Smooth muscle cell (in vitro differentiated cells): Measurements from ENCODE around the gene FBXO27. TPM values are rescaled to one million over a fixed set of nuclear protein-coding genes. Genes with fewer than 3 reads are reported as not detected.

Source experiments
- DNase-seq: peaks from one replicate; lab custom pipeline; 2025; ENCODE audit not compliant: unreplicated experiment; lab: John Stamatoyannopoulos, UW
- H2AFZ ChIP-seq: fragments of 200-600 bp; sonication (generic); 2 replicates; pipeline ENCODE4 v1.6.0; 2016; ENCODE audit warnings: antibody characterized with exemption, low read depth, mild to moderate bottlenecking
- H3F3A ChIP-seq: fragments of 200-600 bp; sonication (generic); 2 replicates; pipeline ENCODE4 v1.6.0; 2017; ENCODE audit warnings: antibody characterized with exemption, low read depth
- H3K27ac ChIP-seq: fragments of 200-600 bp; sonication (generic); 2 replicates; pipeline ENCODE4 v1.5.1; 2016; ENCODE audit warnings: low read depth, mild to moderate bottlenecking
- H3K27me3 ChIP-seq: fragments of 200-600 bp; sonication (generic); 2 replicates; pipeline ENCODE4 v1.6.1; 2016; ENCODE audit warnings: low read depth, mild to moderate bottlenecking
- H3K36me3 ChIP-seq: fragments of 200-600 bp; sonication (generic); 2 replicates; pipeline ENCODE4 v1.5.1; 2016; ENCODE audit warnings: low read depth
- H3K4me1 ChIP-seq: fragments of 200-600 bp; sonication (generic); 2 replicates; pipeline ENCODE4 v1.5.1; 2016; ENCODE audit warnings: low read depth
- H3K4me2 ChIP-seq: fragments of 200-600 bp; sonication (generic); 2 replicates; pipeline ENCODE4 v1.6.0; 2016; ENCODE audit warnings: mild to moderate bottlenecking
- H3K4me3 ChIP-seq: fragments of 200-600 bp; sonication (generic); 2 replicates; pipeline ENCODE4 v1.5.1; 2016; ENCODE audit warnings: mild to moderate bottlenecking
- H3K79me2 ChIP-seq: fragments of 200-600 bp; sonication (generic); 2 replicates; pipeline ENCODE4 v1.6.0; 2016; ENCODE audit warnings: low read depth, mild to moderate bottlenecking
- H3K9ac ChIP-seq: fragments of 200-600 bp; sonication (generic); 2 replicates; pipeline ENCODE4 v1.6.0; 2016; ENCODE audit warnings: low read depth
- H3K9me3 ChIP-seq: fragments of 200-600 bp; sonication (generic); replicated peaks from 2 replicates; pipeline ENCODE4 v1.5.1; 2016; ENCODE audit warnings: low read depth
- H4K20me1 ChIP-seq: fragments of 200-600 bp; sonication (generic); 2 replicates; pipeline ENCODE4 v1.6.0; 2016; ENCODE audit warnings: low read depth
- WGBS: methylation state at CpG from one replicate; pipeline ENCODE4 v1.1.7; 2016; ENCODE audit warnings: low lambda C conversion rate; 5-methylcytosine and 5-hydroxymethylcytosine counted together
- polyA plus RNA-seq: library from polyadenylated mRNA; unstranded; fragments of >200 nt; fragmentation: Nextera tagmentation; extraction: Ambion mirVana; gene quantifications from 2 replicates; pipeline ENCODE4 v1.2.1, GENCODE V29; 2016
- total RNA-seq: library from RNA; depleted of rRNA; stranded (reverse); fragments of >200 nt; gene quantifications from 2 replicates; pipeline ENCODE4 v1.2.3, GENCODE V29; 2014
- TF ChIP-seq, protein P1 (sequence below): fragments of 200-600 bp; sonication (generic); IDR thresholded peaks from 2 replicates; pipeline ENCODE4 v1.5.1; 2017; ENCODE audit warnings: borderline replicate concordance, mild to moderate bottlenecking, antibody characterized with exemption; ENCODE audit not compliant: insufficient read depth, poor library complexity, severe bottlenecking

Gene FBXO27
- total and polyA plus RNA-seq, 2 experiments from 2014 or later: 1.9 to 2.8 TPM

DNA sequence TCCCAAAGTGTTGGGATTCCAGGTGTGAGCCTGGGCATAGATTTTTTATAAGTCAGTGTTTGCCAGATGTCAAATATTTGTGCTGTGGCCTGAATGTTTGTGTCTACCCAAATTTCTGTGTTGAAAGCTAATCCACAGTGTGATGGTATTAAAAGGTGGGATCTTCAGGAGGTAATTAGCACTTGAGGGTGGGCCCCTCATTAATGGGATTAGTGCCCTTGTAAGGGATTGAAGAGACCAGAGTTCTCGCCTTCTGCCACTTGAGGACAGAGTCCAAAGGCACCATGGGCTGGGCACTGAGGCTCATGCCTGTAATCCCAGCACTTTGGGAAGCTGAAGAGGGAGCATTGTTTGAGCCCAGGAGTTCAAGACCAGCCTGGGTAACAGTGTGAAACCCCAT lies 47.1 kb downstream of the FBXO27 start:
- DNase-seq: no peak
- H4K20me1 ChIP-seq: no peaks in the 10 kb centered on the region
- no peak overlapping the region for H3K4me3 ChIP-seq
- no peaks in the 10 kb centered on the region for H3K4me1 ChIP-seq
- no peak overlapping the region for H3K9ac ChIP-seq
- no peaks in the 10 kb centered on the region for H3K9me3 ChIP-seq
- H2AFZ ChIP-seq: no peak overlapping the region
- H3K27ac ChIP-seq: no peak overlapping the region
- 83% methylated on average over 1 of the region's 1 CpG for WGBS
- H3K79me2 ChIP-seq: no peaks in the 10 kb centered on the region
- TF ChIP-seq, protein P1, sequence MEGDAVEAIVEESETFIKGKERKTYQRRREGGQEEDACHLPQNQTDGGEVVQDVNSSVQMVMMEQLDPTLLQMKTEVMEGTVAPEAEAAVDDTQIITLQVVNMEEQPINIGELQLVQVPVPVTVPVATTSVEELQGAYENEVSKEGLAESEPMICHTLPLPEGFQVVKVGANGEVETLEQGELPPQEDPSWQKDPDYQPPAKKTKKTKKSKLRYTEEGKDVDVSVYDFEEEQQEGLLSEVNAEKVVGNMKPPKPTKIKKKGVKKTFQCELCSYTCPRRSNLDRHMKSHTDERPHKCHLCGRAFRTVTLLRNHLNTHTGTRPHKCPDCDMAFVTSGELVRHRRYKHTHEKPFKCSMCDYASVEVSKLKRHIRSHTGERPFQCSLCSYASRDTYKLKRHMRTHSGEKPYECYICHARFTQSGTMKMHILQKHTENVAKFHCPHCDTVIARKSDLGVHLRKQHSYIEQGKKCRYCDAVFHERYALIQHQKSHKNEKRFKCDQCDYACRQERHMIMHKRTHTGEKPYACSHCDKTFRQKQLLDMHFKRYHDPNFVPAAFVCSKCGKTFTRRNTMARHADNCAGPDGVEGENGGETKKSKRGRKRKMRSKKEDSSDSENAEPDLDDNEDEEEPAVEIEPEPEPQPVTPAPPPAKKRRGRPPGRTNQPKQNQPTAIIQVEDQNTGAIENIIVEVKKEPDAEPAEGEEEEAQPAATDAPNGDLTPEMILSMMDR: no peak
- H3F3A ChIP-seq: no peaks in the 10 kb centered on the region
- H3K36me3 ChIP-seq: no peaks in the 10 kb centered on the region
- H3K27me3 ChIP-seq: no peaks in the 10 kb centered on the region
- H3K4me2 ChIP-seq: no peak overlapping the region

DNA sequence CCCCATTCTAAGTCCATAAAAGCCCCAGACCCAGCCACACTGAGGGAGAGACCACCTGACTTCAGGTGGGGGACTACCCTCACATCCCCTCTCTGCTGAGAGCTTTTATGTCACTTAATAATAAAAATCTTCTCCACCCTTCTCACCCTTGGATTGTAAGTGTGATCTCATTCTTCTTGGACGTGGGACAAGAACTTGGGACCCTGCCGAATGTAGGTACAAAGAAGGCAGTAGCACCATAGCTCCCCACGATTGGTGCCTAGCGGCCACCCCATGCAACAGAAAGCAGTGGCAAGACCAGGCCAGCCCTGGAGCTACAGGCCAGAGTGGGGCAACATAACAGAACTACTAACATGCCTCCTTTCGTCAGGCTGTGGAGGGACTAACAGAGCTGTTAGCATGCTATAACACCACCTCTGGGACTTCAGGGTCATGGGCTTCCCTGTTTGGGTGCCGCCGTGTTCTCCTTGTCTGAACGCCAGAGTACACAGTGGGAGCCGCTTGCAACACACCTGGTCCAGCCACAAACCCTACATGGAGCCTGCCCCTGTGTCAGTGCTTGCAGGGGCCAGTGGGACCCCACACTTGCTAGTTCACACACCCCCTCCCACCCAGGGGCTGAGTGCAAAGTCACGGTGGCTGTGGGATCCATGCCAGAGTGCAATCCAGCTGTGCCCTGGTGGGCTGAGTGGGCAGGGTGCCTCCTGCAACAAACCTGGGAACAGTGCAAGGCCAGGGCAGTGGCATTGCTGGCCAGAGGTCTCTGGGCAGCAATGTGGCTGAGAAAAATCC lies 51.6 kb downstream of the FBXO27 start:
- TF ChIP-seq, protein P1: no peak
- H3K9ac ChIP-seq: no peak overlapping the region
- H3K79me2 ChIP-seq: no peaks in the 10 kb centered on the region
- no peak for DNase-seq
- H3K9me3 ChIP-seq: no peaks in the 10 kb centered on the region
- no peaks in the 10 kb centered on the region for H3K36me3 ChIP-seq
- peaks cover 22% of the 10 kb centered on the region for H3F3A ChIP-seq
- H3K27me3 ChIP-seq: no peaks in the 10 kb centered on the region
- no peak overlapping the region for H3K27ac ChIP-seq
- no peak overlapping the region for H3K4me3 ChIP-seq
- H3K4me2 ChIP-seq: no peak overlapping the region
- 88% methylated on average over 10 of the region's 10 CpGs for WGBS
- no peak overlapping the region for H2AFZ ChIP-seq
- peaks cover 7% of the 10 kb centered on the region for H3K4me1 ChIP-seq
- H4K20me1 ChIP-seq: no peaks in the 10 kb centered on the region

DNA sequence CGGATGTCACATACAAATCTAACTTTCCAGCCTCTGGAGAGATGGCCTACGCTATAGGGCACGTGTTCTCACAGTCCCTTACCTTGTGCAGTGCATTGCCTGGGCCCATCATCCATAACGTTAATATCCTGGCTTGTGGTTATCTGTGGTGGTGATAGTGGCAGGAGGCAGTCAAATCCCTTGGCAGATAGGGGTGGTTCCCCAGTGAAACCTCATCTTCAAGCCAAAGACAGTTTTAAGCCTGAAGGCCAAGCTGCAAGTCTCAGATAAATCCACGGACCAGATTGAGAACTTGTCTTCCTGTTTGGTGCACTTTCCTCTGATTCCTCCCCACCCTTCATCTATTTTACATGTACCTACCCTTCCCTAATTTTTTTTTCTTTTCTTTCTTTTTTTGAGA lies 52.5 kb downstream of the FBXO27 start:
- no peak for DNase-seq
- Histone ChIP-seq H3K27me3 (no peaks in the 10 kb centered on the region), H3K36me3 (no peaks in the 10 kb centered on the region), H3K4me2 (no peak overlapping the region), H3K4me1 (peaks cover 9% of the 10 kb centered on the region), H3K4me3 (no peak overlapping the region), H3K9me3 (no peaks in the 10 kb centered on the region), H2AFZ (no peak overlapping the region), H3K79me2 (no peaks in the 10 kb centered on the region), H3K9ac (no peak overlapping the region), H3K27ac (no peak overlapping the region), H4K20me1 (no peaks in the 10 kb centered on the region), H3F3A (peaks cover 26% of the 10 kb centered on the region)
- TF ChIP-seq, protein P1: no peak
- 62% methylated on average over 5 of the region's 5 CpGs for WGBS

DNA sequence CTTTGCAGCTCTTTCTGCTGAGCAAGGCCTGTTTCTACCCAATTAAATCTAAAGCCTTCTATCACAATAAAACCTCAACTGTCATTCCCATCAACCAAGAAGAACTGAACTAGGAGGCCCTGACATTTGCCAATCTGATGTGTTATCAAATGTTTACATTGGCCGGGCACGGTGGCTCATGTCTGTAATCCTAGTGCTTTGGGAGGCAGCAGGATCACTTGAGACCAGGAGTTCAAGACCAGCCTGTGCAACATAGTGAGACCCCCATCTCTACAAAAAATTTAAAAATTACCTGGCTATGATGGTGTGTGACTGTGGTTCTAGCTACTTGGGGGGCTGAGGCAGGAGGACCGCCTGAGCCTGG lies 54.0 kb downstream of the FBXO27 start:
- TF ChIP-seq, protein P1: no peak
- no peak overlapping the region for H2AFZ ChIP-seq
- H3K4me1 ChIP-seq: peaks cover 15% of the 10 kb centered on the region
- no peak overlapping the region for H3K4me2 ChIP-seq
- H3F3A ChIP-seq: peaks cover 29% of the 10 kb centered on the region
- H3K4me3 ChIP-seq: no peak overlapping the region
- peaks cover 10% of the 10 kb centered on the region for H3K79me2 ChIP-seq
- H3K9me3 ChIP-seq: no peaks in the 10 kb centered on the region
- no peaks in the 10 kb centered on the region for H3K27me3 ChIP-seq
- WGBS: 44% methylated on average over 3 of the region's 3 CpGs
- no peaks in the 10 kb centered on the region for H4K20me1 ChIP-seq
- peak overlapping the region; percentile 75 for H3K27ac ChIP-seq
- no peaks in the 10 kb centered on the region for H3K36me3 ChIP-seq
- no peak overlapping the region for H3K9ac ChIP-seq
- no peak for DNase-seq
